GM12878 (cell line): Measurements from ENCODE around the gene KCNJ10. TPM values are rescaled to one million over a fixed set of nuclear protein-coding genes. Genes with fewer than 3 reads are reported as not detected.

Experiments used
- ATAC-seq: fragments of 200-7000 bp; cut with Tn5 transposase; 3 replicates; pipeline ENCODE4 v1.9.1; 2020; ENCODE audit warnings: mild to moderate bottlenecking, moderate library complexity
- BruUV-seq: library from RNA; stranded (reverse); fragments of 400-500 nt; replicated peaks from 2 replicates; lab custom pipeline; 2021; lab: Mats Ljungman, UMichigan
- CTCF ChIA-PET: fragments of 300-600 bp; sonication (Branson Sonifier 250); formaldehyde crosslinking; extraction: SDS; loops from one replicate; lab custom pipeline; 2021; ENCODE audit warnings: inconsistent platforms; lab: Yijun Ruan, JAX
- POLR2A ChIA-PET: fragments of 350-600 bp; formaldehyde crosslinking; extraction: SDS; loops from one replicate; lab custom pipeline; 2021; ENCODE audit warnings: inconsistent platforms; lab: Charles Lee
- RAD21 ChIA-PET: fragments of 300-600 bp; sonication (Branson Sonifier 250); formaldehyde crosslinking; loops from one replicate; lab custom pipeline; 2023; ENCODE audit warnings: antibody characterized with exemption; ENCODE audit not compliant: unreplicated experiment; lab: Charles Lee
- SMC1A ChIA-PET: fragments of 300-600 bp; sonication (Branson Sonifier 250); formaldehyde crosslinking; loops from one replicate; lab custom pipeline; 2023; ENCODE audit not compliant: unreplicated experiment, uncharacterized antibody; lab: Charles Lee
- DNase-seq: peaks from one replicate; pipeline ENCODE4 v3.0.0-alpha.2; 2011; ENCODE audit warnings: low read depth, low spot score
- FAIRE-seq: peaks from 3 replicates; lab custom pipeline; 2011; peaks lifted over from hg19 to GRCh38; lab: Jason Lieb, UNC
- H2AFZ ChIP-seq: 2 replicates; pipeline ENCODE4 v1.6.0; 2011; ENCODE audit warnings: low read depth, low read length, control low read depth; ENCODE audit not compliant: control insufficient read depth
- H3K27ac ChIP-seq: 2 replicates; pipeline ENCODE4 v1.5.1; 2011; ENCODE audit warnings: control low read depth; ENCODE audit not compliant: control insufficient read depth, insufficient read depth
- H3K27me3 ChIP-seq, 2 experiments: replicated peaks in 1 of 2; 2 replicates each; pipeline versions ENCODE4 v1.6.0 to v1.6.1; 2011; ENCODE audit warnings: low read length in 1 of 2; ENCODE audit not compliant: control insufficient read depth in 2 of 2, insufficient read depth in 2 of 2
- H3K36me3 ChIP-seq, 2 experiments: 2 replicates each; pipeline ENCODE4 v1.5.1; 2011; ENCODE audit warnings: low read length in 1 of 2; ENCODE audit not compliant: control insufficient read depth in 2 of 2, insufficient read depth in 2 of 2
- H3K4me1 ChIP-seq: 2 replicates; pipeline ENCODE4 v1.6.1; 2011; ENCODE audit warnings: mild to moderate bottlenecking, low read length, moderate library complexity, mixed read lengths; ENCODE audit not compliant: control insufficient read depth, insufficient read depth
- H3K4me2 ChIP-seq: 2 replicates; pipeline ENCODE4 v1.6.0; 2011; ENCODE audit warnings: control low read depth; ENCODE audit not compliant: control insufficient read depth, insufficient read depth
- H3K4me3 ChIP-seq: fragments of 200-600 bp; sonication (generic); 2 replicates; pipeline ENCODE4 v1.5.1; 2016
- H3K79me2 ChIP-seq: 2 replicates; pipeline ENCODE4 v1.6.0; 2011; ENCODE audit warnings: low read length; ENCODE audit not compliant: control insufficient read depth, insufficient read depth
- H3K9ac ChIP-seq: 2 replicates; pipeline ENCODE4 v1.8.0; 2011; ENCODE audit warnings: low read length, control low read depth, mixed read lengths; ENCODE audit not compliant: control insufficient read depth, insufficient read depth
- H3K9me3 ChIP-seq: replicated peaks from 3 replicates; pipeline ENCODE4 v1.5.1; 2011; ENCODE audit warnings: mild to moderate bottlenecking, low read length; ENCODE audit not compliant: control insufficient read depth, insufficient read depth
- H4K20me1 ChIP-seq: 2 replicates; pipeline ENCODE4 v1.6.0; 2011; ENCODE audit not compliant: control insufficient read depth, insufficient read depth
- CUX1 ChIP-seq: IDR thresholded peaks from 2 replicates; pipeline ENCODE4 v1.6.1; 2012; ENCODE audit warnings: improper control_type of control experiment, low read depth, low read length; ENCODE audit not compliant: insufficient replicate concordance
- MTA2 ChIP-seq: fragments of 450-650 bp; IDR thresholded peaks from 2 replicates; pipeline ENCODE4 v1.6.1; 2016; ENCODE audit warnings: low read depth, mild to moderate bottlenecking, moderate library complexity
- RBBP5 ChIP-seq: fragments of 200-600 bp; sonication (generic); conservative IDR thresholded peaks from 2 replicates; pipeline ENCODE4 v1.6.1; 2016
- STAT3 ChIP-seq: IDR thresholded peaks from 2 replicates; pipeline ENCODE4 v1.6.1; 2011; ENCODE audit warnings: low read depth, low read length, improper control_type of control experiment
- WGBS: methylation state at CpG from one replicate; pipeline ENCODE4 v1.1.6; 2016; ENCODE audit warnings: low lambda C conversion rate; ENCODE audit not compliant: insufficient replicate concordance, insufficient coverage; ENCODE audit errors: missing lambda C conversion rate; 5-methylcytosine and 5-hydroxymethylcytosine counted together
- in situ Hi-C: fragments of 300-500 bp; cut with MboI; formaldehyde crosslinking; loops from 9 replicates; pipeline ENCODE4 v1.14.3; 2018; ENCODE audit warnings: mixed read lengths
- intact Hi-C: fragments of 100-400 bp; cut with micrococcal nuclease; formaldehyde crosslinking; loops from one replicate; pipeline ENCODE4 v1.14.2; 2022; ENCODE audit not compliant: unreplicated experiment
- polyA plus RNA-seq, 11 experiments: library from polyadenylated mRNA; depleted of rRNA in 4 of 11; unstranded in 6 of 11; stranded (reverse) in 5 of 11; fragments of >200 nt; fragmentation: Nextera tagmentation in 4 of 11; fragmentation: Illumina TruSeq in 1 of 11; extraction: Ambion mirVana in 4 of 11; extraction: Trizol in 1 of 11; gene quantifications; 1 replicate in 1 of 11; 2 replicates in 10 of 11; pipeline versions ENCODE4 v1.2.1 to v1.2.3, GENCODE V29; 2011 to 2016; ENCODE audit warnings: inconsistent platforms in 2 of 11, missing spikeins in 2 of 11, low read depth in 1 of 11
- total RNA-seq, 4 experiments: library from RNA; depleted of rRNA in 3 of 4; stranded (reverse); fragments of >200 nt in 3 of 4; fragmentation: Illumina TruSeq in 1 of 4; extraction: Trizol in 1 of 4; gene quantifications; 2 replicates each; pipeline versions ENCODE4 v1.2.1 to v1.2.3, GENCODE V29; 2013 to 2021
- TF ChIP-seq, protein P1 (sequence below): fragments of 450-650 bp; IDR thresholded peaks from 2 replicates; pipeline ENCODE4 v1.6.1; 2014; ENCODE audit warnings: mild to moderate bottlenecking

The KCNJ10 gene
- total and polyA plus RNA-seq, 10 of the 15 experiments (the other 5 are each of a cell fraction or from before 2014, with no cell fraction given): 0.01 to 0.29 (median 0.09) TPM; not detected in 2

DNA sequence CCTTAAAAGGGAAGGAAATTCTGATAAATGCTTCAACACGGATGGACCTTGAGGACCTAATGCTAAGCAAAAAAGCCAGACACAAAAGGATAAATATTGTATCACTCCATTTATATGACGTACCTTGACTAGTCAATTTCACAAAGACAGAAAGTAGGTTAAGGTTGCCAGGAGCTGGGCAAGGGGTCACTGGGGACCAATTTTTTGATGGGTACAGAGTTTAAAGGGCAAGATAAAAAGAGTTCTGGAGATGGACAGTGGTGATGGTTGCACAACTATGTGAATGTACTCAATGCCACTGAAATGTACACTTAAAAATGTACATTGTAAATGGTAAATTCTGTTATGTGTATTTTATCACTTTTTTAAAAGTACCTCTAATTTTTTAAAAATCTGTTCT lies 83.9 kb downstream of the KCNJ10 start:
- Histone ChIP-seq H3K36me3 (no peaks in the 10 kb centered on the region), H3K79me2 (no peaks in the 10 kb centered on the region), H3K4me3 (no peak overlapping the region), H3K27ac (no peak overlapping the region), H3K4me1 (no peaks in the 10 kb centered on the region), H3K4me2 (no peak overlapping the region), H2AFZ (no peak overlapping the region), H3K9ac (no peak overlapping the region), H3K9me3 (no peaks in the 10 kb centered on the region), H3K27me3 (peaks cover 0 to 2% of the 10 kb centered on the region in 2 experiments; a peak in 1 of 4 replicates), H4K20me1 (no peaks in the 10 kb centered on the region)
- BruUV-seq: no TSS peak
- ChIA-PET SMC1A (no interaction called here), POLR2A (no interaction called here), RAD21 (no interaction called here), CTCF (no interaction called here)
- ATAC-seq (no peak), FAIRE-seq (no peak), DNase-seq (no peak)
- no peak for TF ChIP-seq MTA2
- TF ChIP-seq, protein P1, sequence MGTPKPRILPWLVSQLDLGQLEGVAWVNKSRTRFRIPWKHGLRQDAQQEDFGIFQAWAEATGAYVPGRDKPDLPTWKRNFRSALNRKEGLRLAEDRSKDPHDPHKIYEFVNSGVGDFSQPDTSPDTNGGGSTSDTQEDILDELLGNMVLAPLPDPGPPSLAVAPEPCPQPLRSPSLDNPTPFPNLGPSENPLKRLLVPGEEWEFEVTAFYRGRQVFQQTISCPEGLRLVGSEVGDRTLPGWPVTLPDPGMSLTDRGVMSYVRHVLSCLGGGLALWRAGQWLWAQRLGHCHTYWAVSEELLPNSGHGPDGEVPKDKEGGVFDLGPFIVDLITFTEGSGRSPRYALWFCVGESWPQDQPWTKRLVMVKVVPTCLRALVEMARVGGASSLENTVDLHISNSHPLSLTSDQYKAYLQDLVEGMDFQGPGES: no peak
- no peak for TF ChIP-seq CUX1
- no peak for TF ChIP-seq STAT3
- TF ChIP-seq RBBP5: no peak
- intact Hi-C loops (no loop called here), in situ Hi-C loops (no loop called here)
- 36% methylated on average over 2 of the region's 2 CpGs for WGBS
